PC-3 (cell line): Measurements from ENCODE around the gene SPSB3. TPM values are rescaled to one million over a fixed set of nuclear protein-coding genes. Genes with fewer than 3 reads are reported as not detected.

Source experiments
- ATAC-seq: fragments of 200-7000 bp; cut with Tn5 transposase; 2 replicates; pipeline ENCODE4 v1.9.1; 2020; ENCODE audit warnings: mild to moderate bottlenecking, moderate library complexity
- BruUV-seq: library from RNA; stranded (reverse); fragments of 400-500 nt; replicated peaks from 2 replicates; lab custom pipeline; 2021; lab: Mats Ljungman, UMichigan
- CTCF ChIA-PET: fragments of 300-600 bp; sonication (Branson Sonifier 250); formaldehyde crosslinking; loops from one replicate; lab custom pipeline; 2022; ENCODE audit warnings: antibody characterized with exemption; lab: Charles Lee
- POLR2A ChIA-PET: fragments of 300-600 bp; sonication (Branson Sonifier 250); formaldehyde crosslinking; loops from one replicate; lab custom pipeline; 2022; ENCODE audit warnings: antibody characterized with exemption; ENCODE audit not compliant: unreplicated experiment; lab: Charles Lee
- DNase-seq: peaks from one replicate; pipeline ENCODE4 v3.0.0-alpha.2; 2015
- H2AFZ ChIP-seq: fragments of 300-600 bp; sonication (generic); 2 replicates; pipeline ENCODE4 v1.6.0; 2016; ENCODE audit warnings: antibody characterized with exemption, low read length
- H3F3A ChIP-seq: fragments of 300-600 bp; sonication (generic); one replicate; pipeline ENCODE4 v1.6.0; 2017; ENCODE audit warnings: antibody characterized with exemption, low read length, control low read depth, mild to moderate bottlenecking; ENCODE audit not compliant: unreplicated experiment
- H3K27ac ChIP-seq: fragments of 300-600 bp; sonication (generic); 2 replicates; pipeline ENCODE4 v1.5.1; 2016; ENCODE audit warnings: mild to moderate bottlenecking, low read length
- H3K27me3 ChIP-seq: fragments of 300-600 bp; sonication (generic); 2 replicates; pipeline ENCODE4 v1.6.1; 2016; ENCODE audit warnings: low read length, mixed read lengths
- H3K36me3 ChIP-seq: fragments of 300-600 bp; sonication (generic); 2 replicates; pipeline ENCODE4 v1.6.1; 2016; ENCODE audit warnings: low read depth, mixed run types, low read length, mixed read lengths
- H3K4me1 ChIP-seq: fragments of 300-600 bp; sonication (generic); 2 replicates; pipeline ENCODE4 v1.5.1; 2016; ENCODE audit warnings: low read length; ENCODE audit not compliant: insufficient read depth
- H3K4me2 ChIP-seq: fragments of 300-600 bp; sonication (generic); 2 replicates; pipeline ENCODE4 v1.6.0; 2016; ENCODE audit warnings: low read length
- H3K4me3 ChIP-seq: fragments of 300-600 bp; sonication (generic); 2 replicates; pipeline ENCODE4 v1.5.1; 2016; ENCODE audit warnings: mild to moderate bottlenecking, low read length, mixed read lengths
- H3K79me2 ChIP-seq: fragments of 300-600 bp; sonication (generic); 2 replicates; pipeline ENCODE4 v1.6.1; 2017; ENCODE audit warnings: low read length, mixed read lengths
- H3K9ac ChIP-seq: fragments of 300-600 bp; sonication (generic); 2 replicates; pipeline ENCODE4 v1.6.0; 2016; ENCODE audit warnings: mild to moderate bottlenecking, low read length
- H3K9me2 ChIP-seq: fragments of 300-600 bp; sonication (generic); replicated peaks from 2 replicates; pipeline ENCODE4 v1.6.1; 2016; ENCODE audit warnings: mixed run types, low read length, mixed read lengths
- H3K9me3 ChIP-seq: fragments of 300-600 bp; sonication (generic); 2 replicates; pipeline ENCODE4 v1.6.1; 2016; ENCODE audit warnings: low read length, mixed read lengths
- H4K20me1 ChIP-seq: fragments of 300-600 bp; sonication (generic); 2 replicates; pipeline ENCODE4 v1.6.1; 2016; ENCODE audit warnings: low read length, mixed read lengths
- CTCF ChIP-seq: fragments of 300-600 bp; sonication (generic); conservative IDR thresholded peaks from 2 replicates; pipeline ENCODE4 v1.5.1; 2017; ENCODE audit warnings: antibody characterized with exemption, low read depth, mild to moderate bottlenecking, low read length
- EZH2 ChIP-seq: fragments of 300-600 bp; sonication (generic); IDR thresholded peaks from one replicate; pipeline ENCODE4 v1.6.1; 2017; ENCODE audit warnings: antibody characterized with exemption, mild to moderate bottlenecking, low read length; ENCODE audit not compliant: unreplicated experiment
- EZH2phosphoT487 ChIP-seq: fragments of 300-600 bp; sonication (generic); IDR thresholded peaks from 2 replicates; pipeline ENCODE4 v1.6.1; 2018; ENCODE audit warnings: mild to moderate bottlenecking, antibody characterized with exemption, low read length, borderline replicate concordance
- intact Hi-C: fragments of 100-400 bp; cut with micrococcal nuclease; formaldehyde crosslinking; loops from 2 replicates; pipeline ENCODE4 v1.9.0; 2023
- total RNA-seq: library from RNA; depleted of rRNA; stranded (reverse); fragments of >200 nt; gene quantifications from 2 replicates; pipeline ENCODE4 v1.2.3, GENCODE V29; 2014

Gene SPSB3
- total RNA-seq, 1 experiment from 2014 or later, result 27.4 TPM

GRCh38 chr16:1794221-1794871 is 12.0 kb upstream of the SPSB3 start:
- H3K9ac ChIP-seq, result no peak overlapping the region
- H3K27me3 ChIP-seq, result no peaks in the 10 kb centered on the region
- H3K79me2 ChIP-seq, result no peaks in the 10 kb centered on the region
- no peaks in the 10 kb centered on the region for H3K9me2 ChIP-seq
- no peak overlapping the region for H3K27ac ChIP-seq
- no peaks in the 10 kb centered on the region for H3K4me1 ChIP-seq
- no peak for DNase-seq
- no peaks in the 10 kb centered on the region for H3F3A ChIP-seq
- no TSS peak for BruUV-seq
- no peaks in the 10 kb centered on the region for H3K36me3 ChIP-seq
- intact Hi-C loops, result no loop called here
- no peak for TF ChIP-seq CTCF
- no peak for TF ChIP-seq EZH2phosphoT487
- no peak for TF ChIP-seq EZH2
- no peak overlapping the region for H2AFZ ChIP-seq
- H4K20me1 ChIP-seq, result no peaks in the 10 kb centered on the region
- H3K9me3 ChIP-seq, result no peaks in the 10 kb centered on the region
- H3K4me2 ChIP-seq, result no peak overlapping the region
- peak; percentile 15; the same call in 1 of the 2 replicates for ATAC-seq
- CTCF ChIA-PET, result no interaction called here
- POLR2A ChIA-PET, result no interaction called here
- H3K4me3 ChIP-seq, result no peak overlapping the region

GRCh38 chr16:1793578-1794220 is 11.3 kb upstream of the SPSB3 start, which contains the start of gene IGFALS:
IGFALS (minus strand) TSS chr16:1793705; CDS start chr16:1793652, 53 bp downstream.
- Histone ChIP-seq H4K20me1 (no peaks in the 10 kb centered on the region), H3K4me1 (no peaks in the 10 kb centered on the region), H3K79me2 (no peaks in the 10 kb centered on the region), H3K27ac (no peak within 1 kb of the TSS), H3K9me3 (no peaks in the 10 kb centered on the region), H3K27me3 (no peaks in the 10 kb centered on the region), H2AFZ (no peak within 1 kb of the TSS), H3K4me2 (no peak within 1 kb of the TSS), H3F3A (no peaks in the 10 kb centered on the region), H3K9ac (no peak within 1 kb of the TSS), H3K36me3 (no peaks in the 10 kb centered on the region), H3K9me2 (no peaks in the 10 kb centered on the region), H3K4me3 (no peak within 1 kb of the TSS)
- ChIA-PET POLR2A (no interaction called here), CTCF (no interaction called here)
- BruUV-seq, result no TSS peak
- intact Hi-C loops, result no loop called here
- ATAC-seq, result no peak
- no peak for DNase-seq
- no peak for TF ChIP-seq EZH2

GRCh38 chr16:1792836-1793577 is 10.6 kb upstream of the SPSB3 start:
- Histone ChIP-seq H3F3A (no peaks in the 10 kb centered on the region), H3K9ac (no peak overlapping the region), H3K4me3 (no peak overlapping the region), H3K27me3 (no peaks in the 10 kb centered on the region), H3K79me2 (no peaks in the 10 kb centered on the region), H3K36me3 (no peaks in the 10 kb centered on the region), H3K27ac (no peak overlapping the region), H3K4me1 (no peaks in the 10 kb centered on the region), H3K9me2 (no peaks in the 10 kb centered on the region), H2AFZ (no peak overlapping the region), H3K4me2 (no peak overlapping the region), H4K20me1 (no peaks in the 10 kb centered on the region), H3K9me3 (no peaks in the 10 kb centered on the region)
- no TSS peak for BruUV-seq
- ChIA-PET POLR2A (no interaction called here), CTCF (no interaction called here)
- intact Hi-C loops, result no loop called here
- ATAC-seq (no peak), DNase-seq (no peak)
- TF ChIP-seq CTCF (no peak), EZH2phosphoT487 (no peak), EZH2 (no peak)
